ENCODE measurements around the gene TFF3.
"Not testable (repeated sequence)": the region's sequence is repeated elsewhere in the genome, so short reads cannot be mapped to it uniquely, and the experiment has no call there.

The TFF3 gene

DNA sequence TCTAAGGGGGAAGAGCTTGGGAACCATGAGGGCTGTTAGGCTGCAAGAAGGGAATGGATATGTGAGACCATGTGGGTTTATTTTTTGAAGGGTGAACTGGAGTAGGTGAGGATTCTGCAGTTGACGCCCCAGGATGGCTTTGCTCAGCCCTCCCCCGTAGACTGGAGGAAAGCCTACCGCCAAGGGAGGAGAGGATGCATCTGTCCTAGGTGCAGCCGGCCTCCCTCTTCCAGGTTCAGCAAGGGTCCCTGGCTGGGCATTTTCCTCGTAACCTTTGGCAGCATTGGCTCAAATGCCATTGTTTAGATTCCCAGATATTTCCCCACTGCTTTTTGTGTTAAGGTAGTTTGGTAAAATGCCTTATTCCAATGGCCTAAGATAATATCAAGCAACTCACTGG is 16.6 kb downstream of the TFF3 start:
- Histone ChIP-seq H3K4me1 (ENCODE audit: control insufficient read depth, insufficient read depth, low read length, poor library complexity, severe bottlenecking) (no peaks in the 10 kb centered on the region), H3K27me3 (replicated peaks; ENCODE audit: control insufficient read depth, insufficient read depth, low read length, poor library complexity, severe bottlenecking) (no peaks in the 10 kb centered on the region), H3K4me3 (ENCODE audit: insufficient read depth, low read depth, low read length, poor library complexity, severe bottlenecking) (no peak overlapping the region), H3K9me3 (ENCODE audit: control insufficient read depth, low read length) (no peaks in the 10 kb centered on the region), H3K27ac (ENCODE audit: insufficient read depth, low read length, poor library complexity, severe bottlenecking) (no peak overlapping the region), H3K36me3 (ENCODE audit: control insufficient read depth, insufficient read depth, low read length) (peaks cover 13% of the 10 kb centered on the region)
- no peak for DNase-seq

DNA sequence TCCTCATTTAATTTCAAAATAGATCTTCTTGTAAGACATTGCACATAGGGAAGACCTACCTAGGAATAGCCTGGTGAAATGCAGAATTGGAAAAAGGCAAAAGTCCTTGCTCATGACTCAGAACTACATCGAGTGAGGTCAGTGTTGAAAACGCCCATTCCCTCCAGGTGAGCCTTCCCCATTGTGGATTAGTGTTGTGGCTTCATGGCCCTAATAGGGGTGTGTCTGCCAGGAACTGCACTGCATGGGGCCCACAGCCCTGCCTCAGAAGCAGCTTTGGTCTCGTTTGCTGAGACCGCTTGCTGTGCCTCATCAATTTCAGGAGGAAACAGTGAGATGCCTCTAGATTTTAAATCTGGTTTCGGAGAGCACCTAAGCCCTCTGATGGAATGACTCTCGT is 17.0 kb downstream of the TFF3 start:
- DNase-seq = no peak
- Histone ChIP-seq H3K9me3 (ENCODE audit: control insufficient read depth, low read length) (no peaks in the 10 kb centered on the region), H3K4me3 (ENCODE audit: insufficient read depth, low read depth, low read length, poor library complexity, severe bottlenecking) (no peak overlapping the region), H3K27ac (ENCODE audit: insufficient read depth, low read length, poor library complexity, severe bottlenecking) (no peak overlapping the region), H3K4me1 (ENCODE audit: control insufficient read depth, insufficient read depth, low read length, poor library complexity, severe bottlenecking) (no peaks in the 10 kb centered on the region), H3K27me3 (replicated peaks; ENCODE audit: control insufficient read depth, insufficient read depth, low read length, poor library complexity, severe bottlenecking) (no peaks in the 10 kb centered on the region), H3K36me3 (ENCODE audit: control insufficient read depth, insufficient read depth, low read length) (peaks cover 17% of the 10 kb centered on the region)

- no peaks in the 10 kb centered on the region for H3K9me3 ChIP-seq (ENCODE audit: control insufficient read depth, low read length)
- no peaks in the 10 kb centered on the region for H3K27me3 ChIP-seq (replicated peaks; ENCODE audit: control insufficient read depth, insufficient read depth, low read length, poor library complexity, severe bottlenecking)
- peaks cover 17% of the 10 kb centered on the region for H3K36me3 ChIP-seq (ENCODE audit: control insufficient read depth, insufficient read depth, low read length)
- no peak overlapping the region for H3K27ac ChIP-seq (ENCODE audit: insufficient read depth, low read length, poor library complexity, severe bottlenecking)
- no peak overlapping the region for H3K4me3 ChIP-seq (ENCODE audit: insufficient read depth, low read depth, low read length, poor library complexity, severe bottlenecking)
- H3K4me1 ChIP-seq (ENCODE audit: control insufficient read depth, insufficient read depth, low read length, poor library complexity, severe bottlenecking) = no peaks in the 10 kb centered on the region
- DNase-seq = no peak
Observed at GRCh38 chr21:42297377-42297776, 17.8 kb downstream of the TFF3 start.

DNA sequence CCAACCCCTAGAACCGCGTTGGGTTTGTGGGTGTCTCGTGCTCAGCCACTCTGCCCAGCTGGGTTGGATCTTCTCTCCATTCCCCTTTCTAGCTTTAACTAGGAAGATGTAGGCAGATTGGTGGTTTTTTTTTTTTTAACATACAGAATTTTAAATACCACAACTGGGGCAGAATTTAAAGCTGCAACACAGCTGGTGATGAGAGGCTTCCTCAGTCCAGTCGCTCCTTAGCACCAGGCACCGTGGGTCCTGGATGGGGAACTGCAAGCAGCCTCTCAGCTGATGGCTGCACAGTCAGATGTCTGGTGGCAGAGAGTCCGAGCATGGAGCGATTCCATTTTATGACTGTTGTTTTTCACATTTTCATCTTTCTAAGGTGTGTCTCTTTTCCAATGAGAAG is 18.7 kb downstream of the TFF3 start:
- no peaks in the 10 kb centered on the region for H3K27me3 ChIP-seq (replicated peaks; ENCODE audit: control insufficient read depth, insufficient read depth, low read length, poor library complexity, severe bottlenecking)
- H3K27ac ChIP-seq (ENCODE audit: insufficient read depth, low read length, poor library complexity, severe bottlenecking) = no peak overlapping the region
- no peak overlapping the region for H3K4me3 ChIP-seq (ENCODE audit: insufficient read depth, low read depth, low read length, poor library complexity, severe bottlenecking)
- H3K4me1 ChIP-seq (ENCODE audit: control insufficient read depth, insufficient read depth, low read length, poor library complexity, severe bottlenecking) = no peaks in the 10 kb centered on the region
- no peaks in the 10 kb centered on the region for H3K9me3 ChIP-seq (ENCODE audit: control insufficient read depth, low read length)
- H3K36me3 ChIP-seq (ENCODE audit: control insufficient read depth, insufficient read depth, low read length) = peaks cover 18% of the 10 kb centered on the region
- no peak for DNase-seq

- no peaks in the 10 kb centered on the region for H3K27me3 ChIP-seq (replicated peaks; ENCODE audit: control insufficient read depth, insufficient read depth, low read length, poor library complexity, severe bottlenecking)
- no peaks in the 10 kb centered on the region for H3K4me1 ChIP-seq (ENCODE audit: control insufficient read depth, insufficient read depth, low read length, poor library complexity, severe bottlenecking)
- DNase-seq = no peak
- no peak overlapping the region for H3K4me3 ChIP-seq (ENCODE audit: insufficient read depth, low read depth, low read length, poor library complexity, severe bottlenecking)
- peaks cover 24% of the 10 kb centered on the region for H3K36me3 ChIP-seq (ENCODE audit: control insufficient read depth, insufficient read depth, low read length)
- no peaks in the 10 kb centered on the region for H3K9me3 ChIP-seq (ENCODE audit: control insufficient read depth, low read length)
- H3K27ac ChIP-seq (ENCODE audit: insufficient read depth, low read length, poor library complexity, severe bottlenecking) = no peak overlapping the region
Observed at GRCh38 chr21:42295845-42296244, 19.4 kb downstream of the TFF3 start.

GRCh38 chr21:42294273-42294880 is 20.8 kb downstream of the TFF3 start:
- H3K4me1 ChIP-seq (ENCODE audit: control insufficient read depth, insufficient read depth, low read length, poor library complexity, severe bottlenecking) = no peaks in the 10 kb centered on the region
- peaks cover 39% of the 10 kb centered on the region for H3K36me3 ChIP-seq (ENCODE audit: control insufficient read depth, insufficient read depth, low read length)
- no peaks in the 10 kb centered on the region for H3K27me3 ChIP-seq (replicated peaks; ENCODE audit: control insufficient read depth, insufficient read depth, low read length, poor library complexity, severe bottlenecking)

GRCh38 chr21:42293649-42294272 is 21.4 kb downstream of the TFF3 start:
- Histone ChIP-seq H3K4me3 (ENCODE audit: insufficient read depth, low read depth, low read length, poor library complexity, severe bottlenecking) (no peak overlapping the region), H3K9me3 (ENCODE audit: control insufficient read depth, low read length) (no peaks in the 10 kb centered on the region), H3K27ac (ENCODE audit: insufficient read depth, low read length, poor library complexity, severe bottlenecking) (no peak overlapping the region), H3K27me3 (replicated peaks; ENCODE audit: control insufficient read depth, insufficient read depth, low read length, poor library complexity, severe bottlenecking) (no peaks in the 10 kb centered on the region), H3K36me3 (ENCODE audit: control insufficient read depth, insufficient read depth, low read length) (peaks cover 43% of the 10 kb centered on the region), H3K4me1 (ENCODE audit: control insufficient read depth, insufficient read depth, low read length, poor library complexity, severe bottlenecking) (no peaks in the 10 kb centered on the region)
- DNase-seq = no peak

More at GRCh38 chr21:42294273-42294880, 20.8 kb downstream of the TFF3 start:
- DNase-seq = no peak
- Histone ChIP-seq H3K27ac (ENCODE audit: insufficient read depth, low read length, poor library complexity, severe bottlenecking) (no peak overlapping the region), H3K9me3 (ENCODE audit: control insufficient read depth, low read length) (no peaks in the 10 kb centered on the region), H3K4me3 (ENCODE audit: insufficient read depth, low read depth, low read length, poor library complexity, severe bottlenecking) (no peak overlapping the region)

DNA sequence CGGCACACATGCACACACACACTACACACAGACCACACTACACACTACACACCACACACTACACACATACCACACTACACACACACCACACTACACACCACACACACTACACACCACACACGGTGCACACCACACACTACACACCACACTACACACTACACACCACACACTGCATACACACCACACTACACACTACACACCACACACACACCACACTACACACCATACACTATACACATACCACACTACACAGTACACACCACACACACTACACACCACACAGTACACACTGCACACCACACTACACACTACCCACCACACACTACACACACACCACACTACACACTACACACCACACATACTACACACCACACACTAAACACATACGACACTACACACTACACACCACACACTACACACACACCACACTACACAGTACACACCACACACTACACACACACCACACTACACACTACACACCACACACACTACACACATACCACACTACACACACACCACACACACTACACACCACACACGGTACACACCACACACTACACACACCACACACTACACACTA is 22.6 kb downstream of the TFF3 start:
- H3K27me3 ChIP-seq (replicated peaks; ENCODE audit: control insufficient read depth, insufficient read depth, low read length, poor library complexity, severe bottlenecking); H3K4me3 ChIP-seq (ENCODE audit: insufficient read depth, low read depth, low read length, poor library complexity, severe bottlenecking); H3K27ac ChIP-seq (ENCODE audit: insufficient read depth, low read length, poor library complexity, severe bottlenecking); H3K9me3 ChIP-seq (ENCODE audit: control insufficient read depth, low read length); H3K4me1 ChIP-seq (ENCODE audit: control insufficient read depth, insufficient read depth, low read length, poor library complexity, severe bottlenecking); DNase-seq: not testable (repeated sequence)
- peaks cover 50% of the 10 kb centered on the region for H3K36me3 ChIP-seq (ENCODE audit: control insufficient read depth, insufficient read depth, low read length)

DNA sequence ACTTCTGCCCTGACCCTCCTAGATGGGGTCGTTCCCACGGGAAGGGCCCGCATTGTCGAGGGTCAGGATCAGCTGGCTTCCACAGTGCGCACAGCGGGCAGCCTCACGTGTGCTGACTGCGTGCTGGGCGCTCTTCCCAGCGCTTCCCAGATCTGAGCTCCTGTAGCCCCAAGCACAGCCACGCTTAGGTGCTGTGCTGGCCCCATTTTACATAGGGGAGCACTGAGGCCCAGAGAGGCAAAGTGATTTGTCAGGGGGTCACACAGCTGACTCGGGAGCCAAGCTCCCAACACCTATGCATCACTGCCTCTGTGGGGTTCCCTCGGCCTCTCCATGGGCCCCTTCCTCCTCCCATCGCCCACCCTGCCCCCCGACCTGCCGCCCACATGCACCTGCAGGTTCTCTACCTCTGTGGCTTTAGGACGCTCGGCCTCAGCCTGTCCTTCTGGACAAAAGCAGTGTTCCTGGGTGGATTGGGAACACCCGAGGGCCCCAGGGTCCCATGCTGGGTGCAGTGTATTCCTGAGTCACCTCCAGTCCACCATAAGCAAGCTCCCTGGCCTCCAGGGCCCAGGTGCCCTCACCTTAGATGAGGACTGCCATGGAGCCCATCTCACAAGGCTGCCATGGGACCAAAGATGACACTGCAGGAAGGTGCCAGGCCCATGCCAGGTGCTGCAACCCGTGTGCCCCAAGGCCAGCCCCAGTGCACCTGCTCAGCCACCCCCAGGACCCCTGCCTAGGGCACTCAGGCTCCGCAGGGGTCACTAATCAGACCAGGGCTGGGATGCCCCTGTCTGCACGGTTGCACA is 23.3 kb downstream of the TFF3 start:
- no peaks in the 10 kb centered on the region for H3K9me3 ChIP-seq (ENCODE audit: control insufficient read depth, low read length)
- DNase-seq = no peak
- H3K36me3 ChIP-seq (ENCODE audit: control insufficient read depth, insufficient read depth, low read length) = peaks cover 57% of the 10 kb centered on the region
- no peak overlapping the region for H3K27ac ChIP-seq (ENCODE audit: insufficient read depth, low read length, poor library complexity, severe bottlenecking)
- no peaks in the 10 kb centered on the region for H3K27me3 ChIP-seq (replicated peaks; ENCODE audit: control insufficient read depth, insufficient read depth, low read length, poor library complexity, severe bottlenecking)
- H3K4me3 ChIP-seq (ENCODE audit: insufficient read depth, low read depth, low read length, poor library complexity, severe bottlenecking) = no peak overlapping the region
- H3K4me1 ChIP-seq (ENCODE audit: control insufficient read depth, insufficient read depth, low read length, poor library complexity, severe bottlenecking) = no peaks in the 10 kb centered on the region

All from effector memory CD4-positive, alpha-beta T cell (primary cell).